AG09319 (cell line): ENCODE results near the gene NRP2.

ENCODE experiments used
- DNase-seq: peaks from one replicate; pipeline ENCODE4 v3.0.0-alpha.2; 2010; ENCODE audit warnings: low read depth; ENCODE audit errors: extremely low read depth
- TF ChIP-seq, protein P1 (sequence below): IDR thresholded peaks from 2 replicates; pipeline ENCODE4 v1.5.1; 2011; ENCODE audit warnings: low read depth, mild to moderate bottlenecking, inconsistent platforms, low read length, moderate library complexity

Gene NRP2

DNA sequence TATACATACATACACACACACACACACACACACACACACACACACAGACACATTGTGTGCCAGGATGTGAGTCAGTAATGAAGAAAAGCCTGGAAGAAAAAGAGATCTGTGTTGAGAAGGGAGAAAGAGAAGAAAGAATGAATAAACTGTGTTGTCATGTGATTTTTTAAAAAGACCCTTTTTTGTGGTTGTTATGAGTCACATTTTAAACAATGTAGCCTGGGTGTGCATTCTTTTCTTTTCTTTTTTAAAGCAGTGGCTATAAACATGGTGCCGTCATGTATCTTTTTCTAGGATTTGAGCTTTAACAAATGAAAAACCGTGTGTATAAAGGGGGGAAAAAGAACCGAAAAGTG is 87.2 kb downstream of the NRP2 start:
- no peak for DNase-seq
- TF ChIP-seq, protein P1, sequence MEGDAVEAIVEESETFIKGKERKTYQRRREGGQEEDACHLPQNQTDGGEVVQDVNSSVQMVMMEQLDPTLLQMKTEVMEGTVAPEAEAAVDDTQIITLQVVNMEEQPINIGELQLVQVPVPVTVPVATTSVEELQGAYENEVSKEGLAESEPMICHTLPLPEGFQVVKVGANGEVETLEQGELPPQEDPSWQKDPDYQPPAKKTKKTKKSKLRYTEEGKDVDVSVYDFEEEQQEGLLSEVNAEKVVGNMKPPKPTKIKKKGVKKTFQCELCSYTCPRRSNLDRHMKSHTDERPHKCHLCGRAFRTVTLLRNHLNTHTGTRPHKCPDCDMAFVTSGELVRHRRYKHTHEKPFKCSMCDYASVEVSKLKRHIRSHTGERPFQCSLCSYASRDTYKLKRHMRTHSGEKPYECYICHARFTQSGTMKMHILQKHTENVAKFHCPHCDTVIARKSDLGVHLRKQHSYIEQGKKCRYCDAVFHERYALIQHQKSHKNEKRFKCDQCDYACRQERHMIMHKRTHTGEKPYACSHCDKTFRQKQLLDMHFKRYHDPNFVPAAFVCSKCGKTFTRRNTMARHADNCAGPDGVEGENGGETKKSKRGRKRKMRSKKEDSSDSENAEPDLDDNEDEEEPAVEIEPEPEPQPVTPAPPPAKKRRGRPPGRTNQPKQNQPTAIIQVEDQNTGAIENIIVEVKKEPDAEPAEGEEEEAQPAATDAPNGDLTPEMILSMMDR, result no peak

DNA sequence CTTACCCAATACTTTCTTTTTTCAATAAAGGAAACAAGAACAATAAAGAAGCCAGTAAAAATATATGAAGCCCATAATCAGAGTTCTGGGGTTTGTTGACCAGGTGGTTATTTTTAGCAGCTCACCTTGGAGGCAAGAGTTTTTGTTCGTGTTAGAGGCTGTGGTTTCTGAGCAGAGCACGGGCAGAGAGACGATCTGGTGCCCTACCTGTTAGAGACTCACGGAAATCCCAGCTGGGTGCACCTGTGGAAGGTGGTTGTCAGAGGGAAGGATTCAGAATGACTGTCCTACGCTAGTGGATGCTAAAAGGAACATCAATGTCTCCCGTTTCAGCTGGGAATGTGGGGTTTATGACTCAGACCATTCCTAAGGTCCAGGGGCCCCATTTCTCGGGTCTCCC is 87.6 kb downstream of the NRP2 start:
- TF ChIP-seq, protein P1, result no peak
- no peak for DNase-seq

DNA sequence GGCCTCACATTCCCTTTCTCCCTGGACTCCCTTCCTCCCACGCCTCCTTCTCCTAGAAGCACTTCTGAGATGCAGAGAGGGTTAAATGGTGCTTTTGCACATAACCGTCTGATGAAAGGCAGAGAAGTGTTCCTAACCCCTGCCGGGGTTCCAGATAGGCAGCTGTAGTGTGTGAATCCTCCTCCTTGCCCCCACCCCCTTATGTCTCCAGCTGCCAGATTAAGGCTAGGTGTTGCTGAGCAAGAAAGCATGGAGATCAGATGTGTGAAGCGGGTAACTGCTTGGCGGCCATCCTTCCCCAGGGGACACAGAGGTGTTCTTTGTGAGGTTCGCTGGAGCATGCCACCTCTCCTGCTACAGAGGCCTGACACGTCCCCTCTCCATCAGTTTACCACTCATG is 88.3 kb downstream of the NRP2 start:
- no peak for DNase-seq
- TF ChIP-seq, protein P1, result no peak

DNA sequence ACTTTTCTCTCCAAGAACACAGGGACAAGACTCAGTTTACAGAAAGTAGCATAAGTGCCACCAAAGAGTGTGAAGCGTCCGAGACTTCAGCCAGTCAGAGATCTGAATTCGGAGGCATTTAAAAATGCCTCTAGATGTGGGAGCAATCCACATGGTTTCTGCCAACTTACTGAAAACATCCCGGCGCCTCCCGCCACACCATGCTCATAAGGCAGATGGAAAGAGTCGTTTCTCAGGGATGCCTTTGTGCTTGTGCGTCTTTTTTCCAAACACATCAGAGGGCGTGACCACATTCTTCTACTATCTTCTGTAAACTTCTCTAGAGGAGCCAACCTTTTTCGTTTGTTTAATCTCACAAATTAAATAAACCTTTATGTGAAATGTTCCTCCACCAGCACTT is 88.7 kb downstream of the NRP2 start:
- TF ChIP-seq, protein P1, result no peak
- no peak for DNase-seq

DNA sequence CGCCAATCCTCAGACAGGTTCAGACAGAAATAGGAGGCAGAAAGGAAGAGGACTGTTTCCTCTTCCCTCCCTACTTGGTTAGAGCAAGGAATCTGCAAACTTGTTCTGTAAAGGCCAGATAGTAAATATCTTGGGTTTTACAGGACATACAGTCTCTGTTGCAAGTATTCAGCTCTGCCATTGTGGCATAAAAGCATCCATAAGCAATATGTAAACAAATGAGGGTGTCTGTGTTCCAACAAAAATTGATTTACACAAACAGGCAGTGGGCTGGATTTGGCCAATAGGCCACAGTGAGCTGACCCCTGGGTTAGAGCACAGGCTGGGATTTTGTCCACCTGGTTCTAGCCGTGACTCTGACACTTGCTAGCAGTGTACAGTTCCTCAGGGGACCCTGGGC is 89.4 kb downstream of the NRP2 start:
- no peak for DNase-seq
- TF ChIP-seq, protein P1, result no peak

DNA sequence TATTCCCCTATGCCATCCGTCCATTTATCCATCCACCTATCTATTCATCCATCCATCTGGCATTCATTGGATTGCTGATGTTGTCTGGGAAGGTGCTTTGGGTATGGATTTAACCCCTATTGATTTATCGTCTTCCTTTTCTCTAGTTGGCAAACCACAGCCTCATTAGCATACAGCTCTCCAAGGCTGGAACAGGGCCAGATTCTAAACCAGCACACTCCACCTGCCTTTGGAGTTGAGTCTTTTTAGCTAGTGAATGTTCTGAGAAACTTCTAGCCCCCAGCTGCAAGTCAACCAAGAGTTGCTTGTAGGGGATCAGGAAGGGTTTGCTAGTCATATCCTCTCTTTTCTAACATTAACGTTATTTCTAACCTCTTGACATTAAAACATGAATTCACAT is 90.7 kb downstream of the NRP2 start:
- DNase-seq, result no peak
- TF ChIP-seq, protein P1, result no peak

DNA sequence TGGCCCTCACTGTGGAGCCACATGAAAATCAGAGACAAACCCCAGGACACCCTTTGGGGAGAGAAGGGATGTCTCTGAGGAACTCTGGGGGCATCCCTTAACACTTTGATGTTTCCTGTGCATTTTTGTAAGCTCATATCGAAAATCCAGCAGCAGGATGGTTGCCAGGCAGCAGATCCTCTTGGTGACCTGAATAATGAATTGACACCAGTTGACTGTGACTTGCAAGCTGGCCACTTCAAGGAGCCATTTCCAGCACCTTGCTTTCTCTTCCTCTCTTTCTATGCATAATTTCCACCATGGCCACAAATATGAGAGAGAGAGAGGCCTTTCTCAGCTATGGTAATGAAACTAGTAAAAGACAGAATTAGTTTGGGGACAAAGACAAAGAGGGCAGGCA is 91.7 kb downstream of the NRP2 start:
- TF ChIP-seq, protein P1, result no peak
- DNase-seq, result no peak
